ENCODE measurements around the gene VSIR. TPM values are rescaled to one million over a fixed set of nuclear protein-coding genes. Genes with fewer than 3 reads are reported as not detected.

The VSIR gene
- total RNA-seq, 2 donors from 2014 or later = 36.1 to 56.0 TPM

DNA sequence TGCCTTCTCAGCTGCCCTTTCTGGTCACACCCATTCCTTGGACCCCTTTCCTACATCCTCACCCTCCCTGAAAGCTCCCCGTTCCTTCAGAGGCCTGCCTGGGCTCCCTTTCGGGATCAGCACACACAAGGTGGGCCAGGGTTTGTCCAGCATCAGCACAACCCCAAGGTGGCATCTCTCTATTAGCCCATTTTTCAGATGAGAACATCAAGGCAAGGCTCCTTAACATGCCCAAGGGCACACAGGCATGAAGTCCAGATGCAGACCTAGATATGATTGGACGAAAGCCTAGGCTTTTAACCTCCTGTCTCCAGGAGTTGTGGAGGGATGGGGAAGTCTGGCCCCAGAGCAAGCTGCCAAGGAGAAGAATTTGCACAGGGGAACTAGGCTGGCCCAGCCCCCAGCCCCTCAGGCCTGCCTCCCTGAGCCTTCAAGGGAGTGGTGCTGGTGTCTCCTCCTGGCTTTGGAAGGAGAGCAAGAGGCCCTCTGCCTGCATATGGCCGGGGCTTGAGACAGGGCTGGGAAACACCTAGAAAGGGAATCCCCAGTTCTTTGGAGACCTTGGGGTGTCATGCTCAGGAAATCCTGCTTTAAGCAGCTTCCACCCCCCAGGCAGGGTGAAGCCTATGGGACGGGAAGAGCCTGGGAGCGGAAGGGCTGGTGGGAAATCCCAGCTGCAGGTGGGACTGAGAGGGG, 9.0 kb upstream of the VSIR start:
- H3K4me1 ChIP-seq = peaks cover 0 to 13% of the 10 kb centered on the region in 2 donors
- H3K9me3 ChIP-seq = no peaks in the 10 kb centered on the region
- no peak overlapping the region for H3K27ac ChIP-seq
- H3K36me3 ChIP-seq = no peaks in the 10 kb centered on the region
- no peak for TF ChIP-seq CTCF (IDR thresholded peaks at IDR 0.05)
- H3K4me3 ChIP-seq = no peak overlapping the region
- no peaks in the 10 kb centered on the region for H3K27me3 ChIP-seq
- no peak for DNase-seq (ENCODE audit: low spot score)

DNA sequence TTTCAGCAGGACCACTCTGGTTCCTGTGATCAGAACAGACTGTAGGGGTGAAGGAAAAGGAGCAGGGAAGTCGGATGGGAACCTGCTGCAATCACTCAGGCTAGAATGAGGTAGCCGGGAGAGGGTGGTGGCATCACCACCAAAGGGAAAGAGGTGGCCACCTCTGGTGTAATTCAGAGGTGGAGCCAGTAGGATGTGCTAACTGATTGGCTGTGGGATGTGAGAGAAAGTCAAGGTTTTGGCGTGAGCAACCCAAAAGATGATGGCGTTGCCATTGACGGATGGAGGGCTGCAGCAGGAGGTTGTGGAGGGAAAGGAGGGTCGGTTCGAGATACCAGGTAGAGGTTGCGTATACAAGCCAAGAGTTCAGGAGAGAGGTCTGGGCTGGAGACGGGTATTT, 7.4 kb upstream of the VSIR start:
- Histone ChIP-seq H3K4me3 (no peak overlapping the region), H3K36me3 (no peaks in the 10 kb centered on the region), H3K27ac (no peak overlapping the region), H3K27me3 (no peaks in the 10 kb centered on the region), H3K4me1 (peaks cover 0 to 16% of the 10 kb centered on the region in 2 donors), H3K9me3 (no peaks in the 10 kb centered on the region)
- no peak for DNase-seq (ENCODE audit: low spot score)
- TF ChIP-seq CTCF (IDR thresholded peaks at IDR 0.05) = no peak

DNA sequence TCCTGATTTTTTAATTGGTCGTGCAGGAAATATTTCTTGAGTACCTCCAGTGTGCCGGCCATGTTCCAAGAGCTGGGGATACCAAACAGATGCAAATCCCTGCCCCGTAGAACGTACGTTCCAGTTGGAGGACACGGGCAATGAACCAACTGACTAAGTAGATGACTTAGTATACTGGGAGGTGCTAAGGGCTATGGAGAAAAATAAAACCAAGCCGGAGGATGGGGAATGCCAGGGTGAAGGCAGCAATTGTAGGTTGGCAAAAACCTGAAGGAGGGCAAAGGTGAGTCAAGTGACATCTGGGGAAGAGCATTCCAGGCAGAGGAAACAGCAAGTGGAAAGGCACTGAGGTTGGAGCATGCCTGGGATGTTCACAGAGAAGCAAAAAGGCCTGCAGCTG, 6.8 kb upstream of the VSIR start:
- H3K9me3 ChIP-seq = no peaks in the 10 kb centered on the region
- no peak for DNase-seq (ENCODE audit: low spot score)
- H3K4me1 ChIP-seq = peaks cover 0 to 22% of the 10 kb centered on the region in 2 donors
- no peak overlapping the region for H3K4me3 ChIP-seq
- no peaks in the 10 kb centered on the region for H3K36me3 ChIP-seq
- H3K27me3 ChIP-seq = no peaks in the 10 kb centered on the region
- H3K27ac ChIP-seq = no peak overlapping the region
- TF ChIP-seq CTCF (IDR thresholded peaks at IDR 0.05) = no peak

DNA sequence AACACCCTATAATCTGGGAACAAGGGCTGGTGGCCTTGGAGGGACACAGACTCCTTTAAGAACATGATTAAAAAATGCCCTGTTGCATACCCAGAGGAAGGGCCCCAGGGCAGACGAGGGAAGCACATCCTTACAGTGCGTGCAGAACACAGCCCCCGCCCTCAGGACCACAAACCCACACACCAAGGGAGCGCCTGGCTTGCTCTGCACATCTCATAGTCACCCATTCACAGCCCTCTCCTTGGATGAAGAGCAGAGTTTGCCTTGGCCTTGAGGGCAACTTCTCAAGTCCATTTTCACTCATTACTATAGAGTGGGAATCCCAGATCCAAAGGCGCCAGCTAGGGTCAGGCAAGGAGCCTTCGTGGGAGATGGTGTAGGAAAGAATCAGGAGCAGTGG, 6.3 kb upstream of the VSIR start:
- no peak overlapping the region for H3K27ac ChIP-seq
- no peak for TF ChIP-seq CTCF (IDR thresholded peaks at IDR 0.05)
- no peak for DNase-seq (ENCODE audit: low spot score)
- no peak overlapping the region for H3K4me3 ChIP-seq
- H3K36me3 ChIP-seq = no peaks in the 10 kb centered on the region
- H3K9me3 ChIP-seq = no peaks in the 10 kb centered on the region
- H3K27me3 ChIP-seq = no peaks in the 10 kb centered on the region
- H3K4me1 ChIP-seq = peaks cover 0 to 27% of the 10 kb centered on the region in 2 donors

DNA sequence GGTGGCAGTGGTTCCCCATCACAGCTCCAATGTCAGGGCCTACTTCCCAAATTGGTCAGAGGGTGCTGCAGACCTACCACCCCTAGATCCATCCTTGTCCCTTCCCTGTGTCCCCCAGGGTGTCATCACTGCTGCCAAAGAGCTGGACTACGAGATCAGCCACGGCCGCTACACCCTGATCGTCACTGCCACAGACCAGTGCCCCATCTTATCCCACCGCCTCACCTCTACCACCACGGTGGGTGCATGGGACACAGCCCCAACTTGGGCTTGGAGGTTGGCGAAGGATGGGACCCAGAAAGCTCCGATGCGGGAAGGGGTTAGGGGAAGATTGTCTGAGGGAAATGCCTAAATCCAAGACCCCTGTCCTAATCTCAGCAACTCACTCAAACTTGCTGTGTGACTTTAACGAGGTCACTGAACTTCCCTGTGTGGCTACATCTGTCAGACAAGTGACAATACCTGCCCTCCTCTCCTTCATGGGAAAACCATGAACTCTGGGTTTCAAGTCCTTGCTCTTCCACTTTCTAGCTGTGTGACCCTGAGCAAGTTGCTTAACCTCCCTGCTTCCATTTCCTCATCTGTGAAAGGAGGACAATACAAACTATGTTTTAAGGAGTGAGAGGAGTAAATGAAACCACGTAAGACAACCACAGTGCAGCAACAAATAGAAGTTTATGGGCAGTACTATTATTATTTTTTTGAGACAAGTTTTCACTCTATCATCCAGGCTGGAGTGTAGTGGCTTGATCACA, 4.9 kb upstream of the VSIR start:
- DNase-seq (ENCODE audit: low spot score) = no peak
- H3K4me1 ChIP-seq = peaks cover 0 to 34% of the 10 kb centered on the region in 2 donors
- no peaks in the 10 kb centered on the region for H3K27me3 ChIP-seq
- H3K4me3 ChIP-seq = no peak overlapping the region
- H3K9me3 ChIP-seq = no peaks in the 10 kb centered on the region
- TF ChIP-seq CTCF (IDR thresholded peaks at IDR 0.05) = no peak
- H3K36me3 ChIP-seq = no peaks in the 10 kb centered on the region
- no peak overlapping the region for H3K27ac ChIP-seq

All from right atrium auricular region (tissue), 2 donors.